K562 (cell line): ENCODE measurements around the gene UCHL5. TPM values are rescaled to one million over a fixed set of nuclear protein-coding genes. Genes with fewer than 3 reads are reported as not detected.

Experiments used
- ELK3 ChIP-seq: fragments of 450-650 bp; formaldehyde crosslinking; IDR thresholded peaks from 2 replicates; pipeline ENCODE4 v1.4.0; 2020; ENCODE audit warnings: mild to moderate bottlenecking
- ERF ChIP-seq: fragments of 450-650 bp; formaldehyde crosslinking; IDR thresholded peaks from 2 replicates; pipeline ENCODE4 v1.4.0; 2020; ENCODE audit warnings: mild to moderate bottlenecking, mixed read lengths
- EWSR1 ChIP-seq: fragments of 450-650 bp; IDR thresholded peaks from 2 replicates; pipeline ENCODE4 v1.6.1; 2018; ENCODE audit warnings: borderline replicate concordance, mild to moderate bottlenecking, low read depth, moderate library complexity; ENCODE audit not compliant: partially characterized antibody
- FOSL1 ChIP-seq: fragments of 200-800 bp; sonication (Bioruptor generic); conservative IDR thresholded peaks from 2 replicates; pipeline ENCODE4 v1.6.1; 2016; ENCODE audit warnings: missing genetic modification characterization, missing compliant biosample characterization
- KDM2B ChIP-seq: fragments of 250-450 bp; sonication (Bioruptor Pico); IDR thresholded peaks from 2 replicates; pipeline ENCODE4 v1.8.0; 2021; ENCODE audit warnings: mild to moderate bottlenecking, moderate library complexity
- MITF ChIP-seq: IDR thresholded peaks from 2 replicates; pipeline ENCODE4 v1.6.1; 2014; ENCODE audit warnings: antibody characterized with exemption
- NFE2 ChIP-seq: IDR thresholded peaks from 2 replicates; pipeline ENCODE4 v1.6.1; 2014; ENCODE audit warnings: antibody characterized with exemption, low read depth
- NFRKB ChIP-seq: fragments of 450-650 bp; IDR thresholded peaks from 2 replicates; pipeline ENCODE4 v1.6.1; 2016; ENCODE audit warnings: low read depth
- PHTF2 ChIP-seq: fragments of 250-450 bp; sonication (Bioruptor Pico); IDR thresholded peaks from 2 replicates; pipeline ENCODE4 v1.5.0; 2021; ENCODE audit warnings: mild to moderate bottlenecking
- TCF3 ChIP-seq: sonication (generic); formaldehyde crosslinking; IDR thresholded peaks from 2 replicates; pipeline ENCODE4 v1.4.0; 2020; ENCODE audit warnings: mild to moderate bottlenecking, missing genetic modification reagents
- ZBTB7A ChIP-seq: IDR thresholded peaks from 2 replicates; pipeline ENCODE4 v1.6.1; 2011; ENCODE audit warnings: low read depth, mild to moderate bottlenecking, low read length, moderate library complexity, borderline replicate concordance; ENCODE audit not compliant: control insufficient read depth
- ZKSCAN1 ChIP-seq: fragments of 150-350 bp; IDR thresholded peaks from 2 replicates; pipeline ENCODE4 v1.6.1; 2016; ENCODE audit warnings: low read depth, low read length
- ZKSCAN8 ChIP-seq: fragments of 200-800 bp; sonication (Bioruptor generic); IDR thresholded peaks from 2 replicates; pipeline ENCODE4 v1.6.1; 2016; ENCODE audit warnings: missing genetic modification characterization, missing compliant biosample characterization
- ZNF197 ChIP-seq: fragments of 200-800 bp; sonication (Bioruptor generic); IDR thresholded peaks from 2 replicates; pipeline ENCODE4 v1.6.1; 2016; ENCODE audit warnings: low read depth, missing genetic modification characterization, missing compliant biosample characterization
- ZNF347 ChIP-seq: fragments of 450-650 bp; formaldehyde crosslinking; IDR thresholded peaks from 2 replicates; pipeline ENCODE4 v1.4.0; 2020; ENCODE audit warnings: low read depth, mild to moderate bottlenecking, moderate library complexity
- ZNF449 ChIP-seq: fragments of 250-450 bp; sonication (Bioruptor Pico); IDR thresholded peaks from 2 replicates; pipeline ENCODE4 v1.8.0; 2022; ENCODE audit warnings: moderate library complexity, mild to moderate bottlenecking, inconsistent platforms
- polyA plus RNA-seq, 8 experiments: library from polyadenylated mRNA; depleted of rRNA in 4 of 8; stranded (reverse) in 5 of 8; unstranded in 3 of 8; fragments of >200 nt; fragmentation: Nextera tagmentation in 2 of 8; fragmentation: Illumina TruSeq in 1 of 8; extraction: Ambion mirVana in 2 of 8; extraction: Trizol in 1 of 8; gene quantifications; 2 replicates each; pipeline versions ENCODE4 v1.2.1 to v1.2.3, GENCODE V29; 2011 to 2014; ENCODE audit warnings: inconsistent platforms in 1 of 8, missing spikeins in 1 of 8
- total RNA-seq, 7 experiments: library from RNA; depleted of rRNA in 6 of 7; stranded (reverse); fragments of >200 nt in 6 of 7; fragmentation: Illumina TruSeq in 2 of 7; extraction: Trizol in 2 of 7; gene quantifications; 2 replicates each; pipeline versions ENCODE4 v1.2.1 to v1.2.3, GENCODE V29; 2011 to 2021; ENCODE audit warnings: low replicate concordance in 1 of 7
- TF ChIP-seq, protein P1 (sequence below): conservative IDR thresholded peaks from 2 replicates; pipeline ENCODE4 v1.6.1; 2011; ENCODE audit warnings: low read depth, mild to moderate bottlenecking, low read length; ENCODE audit not compliant: control insufficient read depth
- TF ChIP-seq, protein P2 (sequence below): sonication (generic); formaldehyde crosslinking; IDR thresholded peaks from 2 replicates; pipeline ENCODE4 v1.8.1; 2023; ENCODE audit warnings: mild to moderate bottlenecking, missing genetic modification reagents
- TF ChIP-seq, protein P3 (sequence below): fragments of 250-450 bp; sonication (Bioruptor Pico); IDR thresholded peaks from 2 replicates; pipeline ENCODE4 v1.9.0; 2021; ENCODE audit warnings: mild to moderate bottlenecking, inconsistent platforms

UCHL5 gene
- total and polyA plus RNA-seq, 9 of the 15 experiments (the other 6 are each of a cell fraction or from before 2014, with no cell fraction given), result 61.0 to 206 (median 122) TPM

GRCh38 chr1:193068013-193068412 is 8.9 kb upstream of the UCHL5 start (continued):
- TF ChIP-seq, protein P1, sequence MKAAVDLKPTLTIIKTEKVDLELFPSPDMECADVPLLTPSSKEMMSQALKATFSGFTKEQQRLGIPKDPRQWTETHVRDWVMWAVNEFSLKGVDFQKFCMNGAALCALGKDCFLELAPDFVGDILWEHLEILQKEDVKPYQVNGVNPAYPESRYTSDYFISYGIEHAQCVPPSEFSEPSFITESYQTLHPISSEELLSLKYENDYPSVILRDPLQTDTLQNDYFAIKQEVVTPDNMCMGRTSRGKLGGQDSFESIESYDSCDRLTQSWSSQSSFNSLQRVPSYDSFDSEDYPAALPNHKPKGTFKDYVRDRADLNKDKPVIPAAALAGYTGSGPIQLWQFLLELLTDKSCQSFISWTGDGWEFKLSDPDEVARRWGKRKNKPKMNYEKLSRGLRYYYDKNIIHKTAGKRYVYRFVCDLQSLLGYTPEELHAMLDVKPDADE, result no peak
- no peak for TF ChIP-seq NFRKB
- TF ChIP-seq NFE2, result peak; percentile 31; the same call in 1 of the 2 replicates
- TF ChIP-seq MITF, result peak; percentile 58; the same call in 1 of the 2 replicates
- peak; percentile 47; the same call in 1 of the 2 replicates for TF ChIP-seq ZKSCAN1
- peak; percentile 63; the same call in 1 of the 2 replicates for TF ChIP-seq FOSL1
- TF ChIP-seq ZNF347, result no peak
- no peak for TF ChIP-seq KDM2B (CRISPR knock-in tag)
- TF ChIP-seq ZNF449 (CRISPR knock-in tag), result no peak
- no peak for TF ChIP-seq ELK3 (CRISPR knock-in tag)
- no peak for TF ChIP-seq ZNF197
- TF ChIP-seq, protein P2, sequence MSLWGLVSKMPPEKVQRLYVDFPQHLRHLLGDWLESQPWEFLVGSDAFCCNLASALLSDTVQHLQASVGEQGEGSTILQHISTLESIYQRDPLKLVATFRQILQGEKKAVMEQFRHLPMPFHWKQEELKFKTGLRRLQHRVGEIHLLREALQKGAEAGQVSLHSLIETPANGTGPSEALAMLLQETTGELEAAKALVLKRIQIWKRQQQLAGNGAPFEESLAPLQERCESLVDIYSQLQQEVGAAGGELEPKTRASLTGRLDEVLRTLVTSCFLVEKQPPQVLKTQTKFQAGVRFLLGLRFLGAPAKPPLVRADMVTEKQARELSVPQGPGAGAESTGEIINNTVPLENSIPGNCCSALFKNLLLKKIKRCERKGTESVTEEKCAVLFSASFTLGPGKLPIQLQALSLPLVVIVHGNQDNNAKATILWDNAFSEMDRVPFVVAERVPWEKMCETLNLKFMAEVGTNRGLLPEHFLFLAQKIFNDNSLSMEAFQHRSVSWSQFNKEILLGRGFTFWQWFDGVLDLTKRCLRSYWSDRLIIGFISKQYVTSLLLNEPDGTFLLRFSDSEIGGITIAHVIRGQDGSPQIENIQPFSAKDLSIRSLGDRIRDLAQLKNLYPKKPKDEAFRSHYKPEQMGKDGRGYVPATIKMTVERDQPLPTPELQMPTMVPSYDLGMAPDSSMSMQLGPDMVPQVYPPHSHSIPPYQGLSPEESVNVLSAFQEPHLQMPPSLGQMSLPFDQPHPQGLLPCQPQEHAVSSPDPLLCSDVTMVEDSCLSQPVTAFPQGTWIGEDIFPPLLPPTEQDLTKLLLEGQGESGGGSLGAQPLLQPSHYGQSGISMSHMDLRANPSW (CRISPR knock-in tag), result no peak
- TF ChIP-seq, protein P3, sequence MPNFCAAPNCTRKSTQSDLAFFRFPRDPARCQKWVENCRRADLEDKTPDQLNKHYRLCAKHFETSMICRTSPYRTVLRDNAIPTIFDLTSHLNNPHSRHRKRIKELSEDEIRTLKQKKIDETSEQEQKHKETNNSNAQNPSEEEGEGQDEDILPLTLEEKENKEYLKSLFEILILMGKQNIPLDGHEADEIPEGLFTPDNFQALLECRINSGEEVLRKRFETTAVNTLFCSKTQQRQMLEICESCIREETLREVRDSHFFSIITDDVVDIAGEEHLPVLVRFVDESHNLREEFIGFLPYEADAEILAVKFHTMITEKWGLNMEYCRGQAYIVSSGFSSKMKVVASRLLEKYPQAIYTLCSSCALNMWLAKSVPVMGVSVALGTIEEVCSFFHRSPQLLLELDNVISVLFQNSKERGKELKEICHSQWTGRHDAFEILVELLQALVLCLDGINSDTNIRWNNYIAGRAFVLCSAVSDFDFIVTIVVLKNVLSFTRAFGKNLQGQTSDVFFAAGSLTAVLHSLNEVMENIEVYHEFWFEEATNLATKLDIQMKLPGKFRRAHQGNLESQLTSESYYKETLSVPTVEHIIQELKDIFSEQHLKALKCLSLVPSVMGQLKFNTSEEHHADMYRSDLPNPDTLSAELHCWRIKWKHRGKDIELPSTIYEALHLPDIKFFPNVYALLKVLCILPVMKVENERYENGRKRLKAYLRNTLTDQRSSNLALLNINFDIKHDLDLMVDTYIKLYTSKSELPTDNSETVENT (CRISPR knock-in tag), result no peak
- no peak for TF ChIP-seq ERF (CRISPR knock-in tag)
- TF ChIP-seq EWSR1, result no peak
- TF ChIP-seq ZKSCAN8 (CRISPR knock-in tag), result no peak
- no peak for TF ChIP-seq PHTF2 (CRISPR knock-in tag)
- TF ChIP-seq TCF3 (CRISPR knock-in tag), result peak; percentile 89
- no peak for TF ChIP-seq ZBTB7A
